H1 (cell line): ENCODE results near the gene LAX1. TPM values are rescaled to one million over a fixed set of nuclear protein-coding genes. Genes with fewer than 3 reads are reported as not detected.

Experiments
- BCL11A ChIP-seq, 2 experiments: IDR thresholded peaks; one replicate each; pipeline ENCODE4 v1.6.1; 2011; ENCODE audit warnings: low read depth in 2 of 2, low read length in 2 of 2, mild to moderate bottlenecking in 2 of 2
- BRCA1 ChIP-seq: IDR thresholded peaks from 2 replicates; pipeline ENCODE4 v1.6.1; 2012; ENCODE audit warnings: low read depth, low read length, improper control_type of control experiment
- CBX5 ChIP-seq: fragments of 300-800, 300-1000 bp; sonication (generic); IDR thresholded peaks from 2 replicates; pipeline ENCODE4 v1.7.1; 2016; ENCODE audit warnings: antibody characterized with exemption, low read length, low read depth
- EP300 ChIP-seq, 2 experiments: IDR thresholded peaks; 1 replicate in 1 of 2; 2 replicates in 1 of 2; pipeline ENCODE4 v1.6.1; 2011 to 2012; ENCODE audit warnings: low read depth in 2 of 2, low read length in 2 of 2, mild to moderate bottlenecking in 2 of 2, borderline replicate concordance in 1 of 2, inconsistent platforms in 1 of 2, moderate library complexity in 1 of 2
- polyA plus RNA-seq, 7 experiments: library from polyadenylated mRNA; depleted of rRNA in 3 of 7; stranded (reverse) in 5 of 7; unstranded in 2 of 7; fragments of >200 nt in 5 of 7; fragments of 200-250 nt in 2 of 7; gene quantifications; 1 replicate in 5 of 7; 2 replicates in 1 of 7; 4 replicates in 1 of 7; pipeline versions ENCODE4 v1.2.1 to v1.2.3, GENCODE V29; 2011 to 2013; ENCODE audit warnings: missing spikeins in 2 of 7, mixed read lengths in 2 of 7
- total RNA-seq: library from RNA; stranded (reverse); fragmentation: NEBNext Ultra II Directional; extraction: Animal tissue kit (Norgen Biotek cat#: 25700); gene quantifications from 2 replicates; pipeline ENCODE4 v1.2.1, GENCODE V29; 2021
- TF ChIP-seq, protein P1 (sequence below): IDR thresholded peaks from 2 replicates; pipeline ENCODE4 v1.6.1; 2012; ENCODE audit warnings: inconsistent platforms

Gene LAX1
- total and polyA plus RNA-seq, 2 of the 8 experiments (the other 6 are each of a cell fraction or from before 2014, with no cell fraction given): 0.11 TPM; not detected in 1

DNA sequence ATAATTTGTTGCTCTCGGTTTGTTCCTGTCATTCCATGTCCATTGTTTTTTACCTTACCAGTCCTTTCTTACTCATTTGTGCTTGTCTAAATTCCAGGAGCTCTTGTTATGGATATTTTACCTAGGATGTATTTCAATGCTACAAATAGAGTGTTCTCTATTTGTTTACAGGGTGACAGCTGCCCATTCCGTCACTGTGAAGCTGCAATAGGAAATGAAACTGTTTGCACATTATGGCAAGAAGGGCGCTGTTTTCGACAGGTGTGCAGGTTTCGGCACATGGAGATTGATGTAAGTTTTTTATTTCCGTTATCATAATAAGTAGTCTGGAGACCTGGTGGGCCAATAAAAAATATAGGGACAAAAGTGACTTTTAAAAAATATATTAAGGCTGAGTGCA lies 53.4 kb downstream of the LAX1 start (continued):
- TF ChIP-seq, protein P1, sequence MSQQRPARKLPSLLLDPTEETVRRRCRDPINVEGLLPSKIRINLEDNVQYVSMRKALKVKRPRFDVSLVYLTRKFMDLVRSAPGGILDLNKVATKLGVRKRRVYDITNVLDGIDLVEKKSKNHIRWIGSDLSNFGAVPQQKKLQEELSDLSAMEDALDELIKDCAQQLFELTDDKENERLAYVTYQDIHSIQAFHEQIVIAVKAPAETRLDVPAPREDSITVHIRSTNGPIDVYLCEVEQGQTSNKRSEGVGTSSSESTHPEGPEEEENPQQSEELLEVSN: no peak
- TF ChIP-seq BCL11A (IDR thresholded peaks at IDR 0.05; ENCODE audit: low read depth in 2 of 2, low read length in 2 of 2) (no peak), BRCA1 (no peak), EP300 (IDR thresholded peaks at IDR 0.05; ENCODE audit: borderline replicate concordance in 1 of 2, low read depth in 2 of 2, low read length in 2 of 2) (no peak), CBX5 (no peak)
